CD4-positive, alpha-beta T cell treated with Interleukin-6 at 100 ng/mL for 8 hours (primary cell): ENCODE results near the gene PSEN2.

ENCODE experiments used
- DNase-seq: peaks from one replicate; pipeline ENCODE4 v3.0.0-alpha.2; 2020; ENCODE audit warnings: mixed read lengths, low spot score

Gene PSEN2

DNA sequence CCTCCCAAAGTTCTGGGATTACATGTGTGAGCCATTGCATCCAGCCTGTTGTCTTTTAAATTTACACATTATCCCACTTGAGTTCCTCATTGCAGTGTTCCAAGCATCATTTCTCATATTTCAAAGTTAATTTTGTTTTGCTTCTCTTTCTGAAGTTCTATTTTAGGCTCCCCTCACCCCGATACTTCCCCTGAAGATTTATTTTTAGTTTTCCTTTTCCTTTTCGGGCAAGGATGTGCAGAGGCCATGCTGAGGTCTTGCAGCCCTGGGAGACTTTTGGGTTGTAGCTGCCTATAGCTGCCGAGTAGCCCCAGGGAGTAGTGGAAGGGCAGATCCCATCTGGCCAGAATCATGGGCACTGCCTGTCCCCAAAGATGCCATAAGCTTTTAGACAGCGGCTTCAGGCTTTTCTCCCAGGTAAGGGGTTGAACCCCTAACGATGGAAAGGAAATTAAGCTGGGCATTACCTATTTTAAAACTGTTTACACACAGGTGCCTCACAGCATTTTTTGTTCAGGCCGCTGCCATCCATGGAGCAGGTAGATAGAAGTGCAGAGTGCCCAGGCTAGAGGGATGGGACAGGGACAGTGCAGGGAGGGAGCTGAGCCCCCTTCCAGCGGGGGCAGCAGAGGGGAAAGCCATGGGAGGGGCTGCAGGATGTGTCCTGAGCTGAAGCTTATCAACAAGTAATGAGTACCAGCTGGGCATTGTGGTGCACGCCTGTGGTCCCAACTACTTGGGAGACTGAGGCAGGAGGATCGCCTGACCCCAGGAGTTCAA is 15.9 kb downstream of the PSEN2 start:
- no peak for DNase-seq

DNA sequence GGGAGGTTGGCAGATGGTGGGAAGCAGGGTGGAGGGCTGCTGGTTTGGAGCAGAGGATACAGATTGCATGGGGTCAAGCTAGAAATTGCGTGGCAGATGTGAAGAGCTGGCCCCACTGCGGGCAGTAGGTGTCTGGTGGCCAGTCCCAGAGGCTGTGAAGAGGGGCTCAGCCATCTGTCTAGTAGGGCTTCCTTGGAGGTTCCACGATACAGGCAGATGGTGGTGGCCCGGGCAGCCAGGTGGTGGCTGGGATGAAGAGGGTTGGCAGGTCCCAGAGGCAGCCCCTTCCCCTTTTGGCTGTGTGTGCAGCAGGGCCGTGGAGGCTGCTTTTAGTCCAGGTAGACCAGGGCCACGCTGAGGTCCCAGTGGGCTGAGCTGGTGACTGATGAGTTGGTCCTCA is 16.6 kb downstream of the PSEN2 start:
- no peak for DNase-seq

DNA sequence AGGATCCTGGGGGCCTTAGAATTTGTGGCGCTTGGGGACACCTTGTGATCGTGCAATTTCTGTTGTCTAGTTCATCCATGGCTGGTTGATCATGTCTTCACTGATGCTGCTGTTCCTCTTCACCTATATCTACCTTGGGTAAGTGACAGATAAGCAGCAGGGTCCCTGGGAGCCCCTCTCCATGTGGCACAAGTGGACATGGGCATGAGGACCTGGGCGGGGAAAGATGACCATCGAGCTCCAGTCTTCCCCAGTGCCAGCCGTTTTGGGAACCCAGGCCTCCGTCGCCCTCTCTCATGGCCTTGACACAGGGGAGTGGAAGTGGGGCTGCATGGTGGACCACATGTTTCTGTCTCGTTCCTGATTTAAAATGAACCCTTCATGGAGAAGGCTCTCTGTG is 17.6 kb downstream of the PSEN2 start:
- no peak for DNase-seq

DNA sequence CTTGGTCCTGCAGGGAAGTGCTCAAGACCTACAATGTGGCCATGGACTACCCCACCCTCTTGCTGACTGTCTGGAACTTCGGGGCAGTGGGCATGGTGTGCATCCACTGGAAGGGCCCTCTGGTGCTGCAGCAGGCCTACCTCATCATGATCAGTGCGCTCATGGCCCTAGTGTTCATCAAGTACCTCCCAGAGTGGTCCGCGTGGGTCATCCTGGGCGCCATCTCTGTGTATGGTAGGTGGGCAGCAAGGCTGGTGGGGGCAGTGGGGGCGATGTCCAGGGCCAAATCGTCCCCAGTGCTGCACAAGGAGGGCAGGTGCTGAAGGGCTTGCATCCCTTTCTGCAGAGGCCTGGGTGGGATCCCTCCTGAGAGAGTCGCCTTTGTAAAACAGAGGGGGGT is 18.4 kb downstream of the PSEN2 start:
- no peak for DNase-seq

- DNase-seq = no peak
Measured at GRCh38 chr1:226889616-226890330, 19.4 kb downstream of the PSEN2 start.

DNA sequence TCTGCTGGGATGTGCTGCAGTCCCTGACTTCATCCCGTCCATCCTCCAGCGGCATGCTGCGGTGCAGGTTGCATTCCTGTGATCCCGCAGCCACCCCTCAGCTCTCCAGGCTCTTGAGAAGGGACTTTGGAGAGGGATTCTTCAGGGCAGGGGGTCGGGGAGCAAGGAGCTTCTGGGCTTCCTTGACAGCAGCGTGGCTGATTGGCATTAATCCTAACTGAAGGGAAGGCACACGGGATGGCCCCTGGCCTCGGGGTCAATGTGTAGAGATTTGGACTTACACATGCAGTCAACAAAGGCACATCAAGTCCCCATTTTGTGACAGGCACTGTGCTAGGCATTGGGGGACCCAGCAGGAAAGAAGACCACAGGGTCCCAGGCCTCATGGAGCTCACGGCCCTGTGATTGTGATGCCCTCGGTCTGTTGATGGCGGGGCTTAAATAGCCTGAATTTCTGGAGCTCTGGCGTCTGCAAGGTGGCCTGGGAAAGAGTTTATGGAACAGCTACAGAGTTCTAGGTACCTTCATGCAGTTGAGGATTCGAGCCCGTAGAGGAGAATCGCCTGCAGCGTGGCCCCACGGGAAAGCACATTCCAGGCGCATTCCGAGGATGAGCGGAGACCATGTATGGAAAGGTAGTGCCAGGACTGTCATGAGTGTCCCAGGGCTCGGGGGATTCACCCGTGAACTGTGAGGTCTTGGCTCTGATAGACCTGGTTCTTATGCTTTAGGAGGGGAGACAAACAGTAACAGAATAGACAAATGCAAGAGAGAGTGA is 20.1 kb downstream of the PSEN2 start:
- no peak for DNase-seq

DNA sequence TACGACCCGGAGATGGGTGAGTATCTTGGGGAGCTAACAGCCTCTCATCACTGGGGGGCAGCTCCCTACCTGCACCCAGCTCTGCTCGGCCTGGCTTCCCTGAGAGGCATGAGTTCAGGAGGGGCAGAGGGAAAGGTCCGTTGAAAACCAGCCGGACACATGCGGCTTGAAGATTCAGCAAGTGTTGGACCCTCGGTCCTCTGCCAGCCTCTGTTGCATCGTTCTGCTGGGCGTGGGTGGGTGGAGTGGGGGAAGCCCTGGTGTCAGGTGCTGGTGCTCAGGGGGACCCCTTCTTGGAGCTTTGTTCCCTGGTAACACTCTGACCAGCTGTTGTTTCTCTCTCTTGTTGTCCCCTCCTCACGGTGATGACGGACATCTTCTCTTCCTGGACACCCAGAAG is 20.9 kb downstream of the PSEN2 start:
- DNase-seq = no peak

DNA sequence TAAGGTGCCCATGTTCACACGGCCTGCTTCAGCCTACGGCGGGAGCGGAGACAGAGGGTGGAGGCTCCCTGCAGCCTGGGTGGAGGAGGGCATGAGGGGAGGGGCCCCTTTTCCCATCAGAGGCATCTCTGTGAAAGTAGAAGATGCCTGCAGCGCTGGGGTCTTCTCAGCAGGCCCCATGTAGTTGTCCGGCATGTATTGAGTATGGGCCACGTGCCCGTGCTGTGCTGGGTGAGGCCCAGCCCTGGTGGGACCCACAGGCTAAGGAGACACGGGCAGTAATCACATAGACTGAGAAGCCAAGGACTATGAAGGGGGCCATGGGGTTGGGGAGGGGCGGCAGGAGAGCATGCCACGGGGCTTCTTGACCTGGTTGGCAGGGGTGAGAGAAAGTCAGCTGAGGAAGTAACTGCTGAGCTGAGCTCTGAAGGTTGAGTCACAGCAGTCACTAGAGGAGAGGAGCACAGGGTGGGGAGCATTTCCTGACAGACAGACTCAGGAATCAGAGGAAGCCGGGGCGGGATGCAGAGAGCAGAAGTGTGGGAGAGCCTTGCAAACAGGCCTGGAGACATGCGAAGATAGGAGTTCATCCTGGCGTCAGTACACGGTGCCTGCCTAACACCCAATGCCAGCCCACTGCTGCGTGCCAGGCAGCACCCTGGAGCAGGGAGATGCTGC is 21.6 kb downstream of the PSEN2 start:
- DNase-seq = no peak

GRCh38 chr1:226892524-226892875 is 22.1 kb downstream of the PSEN2 start:
- DNase-seq = no peak

GRCh38 chr1:226893936-226894335 is 23.5 kb downstream of the PSEN2 start:
- DNase-seq = no peak

DNA sequence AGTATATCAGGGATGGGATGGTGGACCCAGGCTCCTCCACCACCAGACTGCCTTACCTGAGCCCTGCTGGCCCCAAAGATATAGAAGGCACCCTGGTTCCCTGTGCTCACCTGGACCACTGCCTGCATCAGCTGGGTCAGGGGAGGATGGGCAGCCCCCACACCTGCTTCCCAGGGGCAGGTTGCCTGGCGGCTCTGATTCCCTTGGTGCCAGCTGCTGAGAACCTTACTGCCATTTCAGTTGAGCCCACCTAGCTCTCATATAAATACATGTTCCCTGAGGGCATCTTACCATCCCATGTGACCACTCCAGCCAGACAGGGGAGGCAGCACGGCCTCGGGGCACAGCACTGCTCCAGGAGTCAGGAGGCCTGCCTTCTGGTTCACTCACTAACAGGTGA is 24.4 kb downstream of the PSEN2 start:
- no peak for DNase-seq

DNA sequence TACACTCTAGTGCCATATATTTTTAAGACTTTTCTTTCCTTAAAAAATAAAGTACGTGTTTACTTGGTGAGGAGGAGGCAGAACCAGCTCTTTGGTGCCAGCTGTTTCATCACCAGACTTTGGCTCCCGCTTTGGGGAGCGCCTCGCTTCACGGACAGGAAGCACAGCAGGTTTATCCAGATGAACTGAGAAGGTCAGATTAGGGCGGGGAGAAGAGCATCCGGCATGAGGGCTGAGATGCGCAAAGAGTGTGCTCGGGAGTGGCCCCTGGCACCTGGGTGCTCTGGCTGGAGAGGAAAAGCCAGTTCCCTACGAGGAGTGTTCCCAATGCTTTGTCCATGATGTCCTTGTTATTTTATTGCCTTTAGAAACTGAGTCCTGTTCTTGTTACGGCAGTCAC is 25.2 kb downstream of the PSEN2 start:
- no peak for DNase-seq

DNA sequence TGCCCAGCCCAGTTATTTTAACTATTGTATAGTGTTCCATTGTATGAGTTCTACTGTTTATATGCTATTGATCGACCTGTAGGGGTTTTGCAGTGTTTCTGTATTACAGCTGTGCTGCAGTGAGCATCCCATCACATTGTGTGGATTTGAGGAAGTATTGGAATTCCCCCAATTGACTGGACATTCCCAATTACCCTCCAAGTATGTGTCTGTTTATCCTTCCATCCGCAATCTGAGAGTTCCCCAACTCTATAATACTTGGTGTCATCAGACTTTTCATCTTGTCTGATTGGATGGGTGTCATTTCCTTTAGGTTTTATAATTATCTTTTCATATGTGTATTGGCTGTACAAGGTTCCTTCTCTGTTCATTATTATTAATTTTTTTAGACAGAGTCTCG is 27.8 kb downstream of the PSEN2 start:
- no peak for DNase-seq

- no peak for DNase-seq
Measured at GRCh38 chr1:226901421-226901820, 31.0 kb downstream of the PSEN2 start.

GRCh38 chr1:226902601-226903000 is 32.2 kb downstream of the PSEN2 start:
- no peak for DNase-seq

DNA sequence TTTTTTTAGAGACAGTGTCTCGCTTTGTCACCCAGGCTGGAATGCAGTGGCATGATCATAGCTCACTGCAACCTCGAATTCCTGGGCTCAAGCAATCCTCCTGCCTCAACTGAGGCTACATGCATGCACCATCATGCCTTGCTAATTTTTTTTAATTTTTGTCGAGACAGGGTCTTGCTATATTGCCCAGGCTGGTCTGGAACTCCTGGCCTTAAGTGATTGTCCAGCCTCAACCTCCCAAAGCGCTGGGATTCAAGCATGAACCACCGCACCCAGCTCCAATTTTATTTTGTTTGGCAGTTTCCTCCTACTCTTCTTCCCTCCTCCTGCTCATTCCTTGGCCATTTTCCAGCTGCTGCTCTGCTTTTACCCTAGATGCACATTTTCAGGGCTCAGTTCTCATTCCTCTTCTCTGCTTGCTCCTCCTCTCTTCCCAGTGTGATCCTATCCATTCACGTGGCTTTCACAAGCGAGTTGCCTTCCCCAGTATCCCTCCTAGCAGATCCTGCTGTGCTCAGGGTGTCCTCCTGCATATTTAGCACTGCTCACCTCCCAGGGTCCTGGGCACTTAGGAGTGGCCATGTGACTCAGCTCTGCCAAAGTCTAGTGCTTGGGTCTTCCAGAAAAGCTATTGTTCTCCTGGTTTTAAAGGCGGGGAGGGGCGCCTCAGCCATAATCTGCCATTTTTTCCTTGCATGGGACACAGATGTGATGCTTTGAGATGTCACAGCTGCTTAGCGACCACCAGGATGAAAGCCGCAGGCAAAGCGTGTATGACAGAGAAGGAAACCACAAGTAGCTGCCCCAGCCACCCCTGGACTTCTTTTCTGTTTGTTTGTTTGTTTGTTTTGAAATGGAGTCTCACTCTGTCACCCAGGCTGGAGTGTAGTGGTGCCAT is 33.7 kb downstream of the PSEN2 start:
- no peak for DNase-seq

DNA sequence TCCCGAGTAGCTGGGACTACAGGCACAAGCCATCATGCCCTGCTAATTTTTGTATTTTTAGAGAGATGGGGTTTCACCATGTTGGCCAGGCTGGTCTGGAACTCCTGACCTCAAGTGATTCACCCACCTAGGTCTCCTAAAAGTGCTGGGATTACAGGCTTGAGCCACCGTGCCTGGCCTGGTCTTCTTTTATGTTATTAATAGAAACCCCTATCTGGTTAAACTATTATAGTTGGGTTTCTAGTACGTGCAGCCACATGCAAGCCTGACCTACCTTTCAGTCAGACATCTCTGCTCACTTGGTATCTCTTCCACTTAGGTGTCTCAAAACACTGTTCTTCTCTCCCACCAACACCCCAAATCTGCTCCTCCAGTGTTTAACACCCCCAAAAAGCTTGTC is 34.4 kb downstream of the PSEN2 start:
- DNase-seq = no peak

- no peak for DNase-seq
Measured at GRCh38 chr1:226908419-226908818, 38.0 kb downstream of the PSEN2 start.

DNA sequence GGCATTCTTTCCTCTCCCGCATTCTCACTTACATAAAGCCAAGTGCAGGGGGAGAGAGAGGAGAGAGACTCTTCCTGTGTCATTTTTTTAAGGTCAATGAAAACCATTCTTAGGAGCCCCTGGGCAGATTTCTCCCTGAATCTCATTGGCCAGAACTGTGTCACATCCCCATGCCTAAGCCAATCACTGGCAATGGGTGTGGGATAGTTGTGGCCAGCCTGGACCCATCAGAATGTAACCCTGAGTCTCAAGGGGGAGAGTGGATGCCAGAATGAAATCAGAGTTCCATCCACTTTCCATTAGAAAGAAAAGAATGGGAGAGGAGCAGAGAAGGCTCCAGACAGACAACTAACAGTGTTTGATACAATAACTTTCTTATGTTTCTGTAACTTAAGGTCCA is 38.5 kb downstream of the PSEN2 start:
- DNase-seq = no peak

- peak; percentile 50 for DNase-seq
Measured at GRCh38 chr1:226912587-226913176, 42.3 kb downstream of the PSEN2 start.

DNA sequence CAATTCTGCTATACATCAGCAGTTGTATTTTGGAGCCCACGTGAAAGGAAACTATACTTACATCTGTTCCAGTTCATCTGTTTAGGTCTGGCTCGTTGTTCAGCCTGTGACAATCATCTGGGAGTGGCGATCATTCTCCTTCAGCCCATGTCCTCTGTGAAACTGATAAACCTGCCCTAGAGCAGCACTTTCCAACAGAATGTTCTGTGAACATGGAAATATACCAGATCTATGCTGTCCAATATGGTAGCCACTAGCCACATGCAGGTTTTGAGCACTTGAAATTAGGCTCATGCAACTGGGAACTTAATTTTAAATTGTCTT is 45.2 kb downstream of the PSEN2 start:
- DNase-seq = no peak
